M059J (cell line): ENCODE results near the gene CLDN7. TPM values are rescaled to one million over a fixed set of nuclear protein-coding genes. Genes with fewer than 3 reads are reported as not detected.
"Not testable (repeated sequence)": the region's sequence is repeated elsewhere in the genome, so short reads cannot be mapped to it uniquely, and the experiment has no call there.

Experiments used
- DNase-seq: peaks from one replicate; pipeline ENCODE4 v3.0.0-alpha.2; 2012; ENCODE audit warnings: low read depth
- total RNA-seq: library from RNA; depleted of rRNA; stranded (reverse); fragments of >200 nt; shearing (Covaris generic); gene quantifications from 2 replicates; pipeline ENCODE4 v1.2.3, GENCODE V29; 2014

The CLDN7 gene
- total RNA-seq, 1 experiment from 2014 or later, result 2.4 TPM

GRCh38 chr17:7253082-7253481 is 9.2 kb downstream of the CLDN7 start:
- no peak for DNase-seq

GRCh38 chr17:7252176-7253043 is 9.9 kb downstream of the CLDN7 start, which contains the start of gene ELP5:
Gene ELP5 (plus strand): TSS chr17:7252215. CDS start chr17:7252551, 336 bp downstream.
- DNase-seq, result peak; percentile 92

GRCh38 chr17:7251661-7252175 is 10.6 kb downstream of the CLDN7 start, which contains the start of gene CTDNEP1:
Gene CTDNEP1 (minus strand): TSS chr17:7251734. CDS start chr17:7251296, 438 bp downstream.
- DNase-seq, result peak; percentile 99

GRCh38 chr17:7250695-7251627 is 11.3 kb downstream of the CLDN7 start:
- no peak for DNase-seq

GRCh38 chr17:7249830-7250229 is 12.4 kb downstream of the CLDN7 start:
- no peak for DNase-seq

GRCh38 chr17:7249214-7249613 is 13.1 kb downstream of the CLDN7 start:
- DNase-seq, result no peak

- DNase-seq, result no peak
These were observed 13.5 kb downstream of the CLDN7 start for GRCh38 chr17:7248796-7249195.

GRCh38 chr17:7246779-7247178 is 15.5 kb downstream of the CLDN7 start:
- no peak for DNase-seq

- not testable (repeated sequence) for DNase-seq
These were observed 18.4 kb downstream of the CLDN7 start for GRCh38 chr17:7243838-7244237.

GRCh38 chr17:7243453-7243729 is 18.9 kb downstream of the CLDN7 start:
- DNase-seq, result no peak

- DNase-seq, result peak; percentile 89
These were observed 19.4 kb downstream of the CLDN7 start for GRCh38 chr17:7242717-7243452.

- DNase-seq, result peak; percentile 83
These were observed 20.2 kb downstream of the CLDN7 start, which contains the start of gene GABARAP for GRCh38 chr17:7241783-7242716. Gene GABARAP (minus strand): TSS chr17:7242449. CDS start chr17:7242330, 119 bp downstream.

- DNase-seq, result no peak
These were observed 21.1 kb downstream of the CLDN7 start for GRCh38 chr17:7241090-7241733.

GRCh38 chr17:7240375-7240774 is 21.9 kb downstream of the CLDN7 start:
- DNase-seq, result no peak

- peak; percentile 99 for DNase-seq
These were observed 22.9 kb downstream of the CLDN7 start, which contains the start of gene PHF23 for GRCh38 chr17:7239091-7240027. Gene PHF23 (minus strand): TSS chr17:7239457. CDS start chr17:7239279, 178 bp downstream.

GRCh38 chr17:7238420-7239090 is 23.7 kb downstream of the CLDN7 start:
- DNase-seq, result peak; percentile 38

GRCh38 chr17:7237761-7238419 is 24.4 kb downstream of the CLDN7 start:
- DNase-seq, result peak; percentile 68
